ENCODE results near the gene APRT. TPM values are rescaled to one million over a fixed set of nuclear protein-coding genes. Genes with fewer than 3 reads are reported as not detected.

APRT gene
- total RNA-seq, 1 donor from 2014 or later = 198 TPM

DNA sequence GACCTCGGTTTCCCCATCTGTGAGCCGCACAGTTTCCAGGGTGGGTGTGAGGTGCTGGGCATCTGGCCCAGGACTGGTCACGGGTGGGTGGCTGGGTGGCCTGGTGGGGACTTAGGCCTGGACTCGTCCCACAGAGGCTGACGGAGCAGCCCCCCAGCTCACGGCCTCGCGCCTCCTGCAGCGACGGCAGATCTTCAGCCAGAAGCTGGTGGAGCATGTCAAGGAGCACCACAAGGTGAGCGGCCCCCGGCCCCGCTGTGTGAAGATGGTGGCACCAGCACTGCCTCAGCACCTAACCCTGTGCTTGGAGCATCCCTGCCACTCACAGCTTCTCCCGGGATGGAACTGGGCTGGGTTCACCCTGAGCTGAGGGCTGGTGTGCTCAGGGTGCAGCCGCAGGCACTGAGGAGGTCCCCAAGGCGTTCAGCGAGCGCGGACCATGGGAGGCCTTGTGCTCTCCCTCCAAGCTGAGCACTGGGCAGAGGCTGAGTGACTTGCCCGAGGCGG lies 5.8 kb downstream of the APRT start:
- no peaks in the 10 kb centered on the region for H3K9me3 Mint-ChIP-seq
- TF ChIP-seq, protein P1, sequence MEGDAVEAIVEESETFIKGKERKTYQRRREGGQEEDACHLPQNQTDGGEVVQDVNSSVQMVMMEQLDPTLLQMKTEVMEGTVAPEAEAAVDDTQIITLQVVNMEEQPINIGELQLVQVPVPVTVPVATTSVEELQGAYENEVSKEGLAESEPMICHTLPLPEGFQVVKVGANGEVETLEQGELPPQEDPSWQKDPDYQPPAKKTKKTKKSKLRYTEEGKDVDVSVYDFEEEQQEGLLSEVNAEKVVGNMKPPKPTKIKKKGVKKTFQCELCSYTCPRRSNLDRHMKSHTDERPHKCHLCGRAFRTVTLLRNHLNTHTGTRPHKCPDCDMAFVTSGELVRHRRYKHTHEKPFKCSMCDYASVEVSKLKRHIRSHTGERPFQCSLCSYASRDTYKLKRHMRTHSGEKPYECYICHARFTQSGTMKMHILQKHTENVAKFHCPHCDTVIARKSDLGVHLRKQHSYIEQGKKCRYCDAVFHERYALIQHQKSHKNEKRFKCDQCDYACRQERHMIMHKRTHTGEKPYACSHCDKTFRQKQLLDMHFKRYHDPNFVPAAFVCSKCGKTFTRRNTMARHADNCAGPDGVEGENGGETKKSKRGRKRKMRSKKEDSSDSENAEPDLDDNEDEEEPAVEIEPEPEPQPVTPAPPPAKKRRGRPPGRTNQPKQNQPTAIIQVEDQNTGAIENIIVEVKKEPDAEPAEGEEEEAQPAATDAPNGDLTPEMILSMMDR (IDR thresholded peaks at IDR 0.05) = no peak
- H3K36me3 Mint-ChIP-seq (ENCODE audit: low read depth) = peaks cover 13% of the 10 kb centered on the region
- intact Hi-C loops (cut with micrococcal nuclease) = no loop called here
- ChIA-PET POLR2A (interaction anchor here (0.6 kb wide), 1 partner anchor 678 kb away, joined by 5 read pairs; no protein-coding TSS in a partner anchor), CTCF (no interaction called here)
- H3K4me1 Mint-ChIP-seq = peaks cover 23% of the 10 kb centered on the region
- no peak for DNase-seq
- H3K4me3 Mint-ChIP-seq = no peak overlapping the region
- no peak for ATAC-seq (ENCODE audit: low read depth)
- H3K27me3 Mint-ChIP-seq = no peaks in the 10 kb centered on the region
- H3K27ac Mint-ChIP-seq = no peak overlapping the region

DNA sequence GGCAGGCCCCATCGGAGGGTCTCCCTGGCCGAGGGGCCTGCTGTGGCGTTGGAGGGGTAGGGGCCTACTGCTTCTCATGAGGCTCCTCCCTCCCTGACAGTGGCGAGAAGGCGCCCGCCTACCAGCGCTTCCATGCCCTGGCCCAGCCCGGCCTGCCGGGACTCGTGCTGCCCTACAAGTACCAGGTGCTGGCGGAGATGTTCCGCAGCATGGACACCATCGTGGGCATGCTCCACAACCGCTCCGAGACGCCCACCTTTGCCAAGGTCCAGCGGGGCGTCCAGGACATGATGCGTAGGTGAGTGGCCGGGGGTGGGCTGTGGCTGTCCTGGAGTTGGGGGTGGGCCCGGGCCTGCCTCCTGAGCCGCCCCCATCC lies 6.4 kb downstream of the APRT start:
- peaks cover 21% of the 10 kb centered on the region for H3K4me1 Mint-ChIP-seq
- H3K36me3 Mint-ChIP-seq (ENCODE audit: low read depth) = peaks cover 13% of the 10 kb centered on the region
- ChIA-PET CTCF (interaction anchor here (1.5 kb wide), 1 partner anchor 24 kb away, joined by 3 read pairs; no protein-coding TSS in a partner anchor), POLR2A (no interaction called here)
- ATAC-seq (ENCODE audit: low read depth) = no peak
- no peak overlapping the region for H3K4me3 Mint-ChIP-seq
- no peaks in the 10 kb centered on the region for H3K27me3 Mint-ChIP-seq
- no peak for DNase-seq
- H3K9me3 Mint-ChIP-seq = no peaks in the 10 kb centered on the region
- intact Hi-C loops (cut with micrococcal nuclease) = no loop called here
- no peak overlapping the region for H3K27ac Mint-ChIP-seq
- TF ChIP-seq, protein P1 (IDR thresholded peaks at IDR 0.05) = no peak

DNA sequence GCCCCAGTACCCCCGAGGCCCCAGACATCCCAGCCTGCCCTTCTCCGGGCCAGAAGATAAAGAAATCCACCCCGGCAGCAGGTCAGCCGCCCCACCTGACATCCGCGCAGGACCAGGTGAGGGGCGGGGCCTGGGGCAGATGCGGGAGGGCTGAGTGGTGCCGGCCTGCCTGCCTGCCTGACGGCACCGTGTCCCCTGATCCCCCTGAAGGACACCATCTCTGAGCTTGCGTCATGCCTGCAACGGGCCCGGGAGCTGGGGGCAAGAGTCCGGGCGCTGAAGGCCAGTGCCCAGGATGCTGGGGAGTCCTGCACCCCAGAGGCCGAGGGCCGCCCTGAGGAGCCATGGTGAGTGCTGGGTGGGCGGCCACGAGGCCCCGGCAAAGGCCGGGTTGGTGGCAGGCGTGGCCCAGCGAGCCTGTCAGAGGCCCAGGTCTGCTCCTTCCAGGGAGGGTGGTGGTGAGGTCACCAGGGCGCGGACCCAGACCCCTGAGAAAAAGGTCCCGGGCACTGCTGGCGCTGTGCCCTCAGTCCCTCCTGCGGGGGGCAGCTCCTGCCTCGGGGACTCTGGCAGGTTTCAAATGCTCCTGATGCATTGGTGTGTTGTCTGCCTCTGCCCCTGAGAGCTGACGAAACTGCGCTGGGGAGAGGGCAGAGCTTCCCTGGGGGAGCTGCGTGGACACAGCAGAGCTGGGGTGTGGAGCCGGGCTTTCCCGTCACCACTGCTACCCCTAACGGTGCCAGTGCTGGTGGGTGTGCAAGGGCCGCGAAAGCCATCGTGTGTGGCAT lies 7.0 kb downstream of the APRT start:
- Mint-ChIP-seq H3K4me1 (peaks cover 22% of the 10 kb centered on the region), H3K27me3 (no peaks in the 10 kb centered on the region), H3K36me3 (ENCODE audit: low read depth) (peaks cover 13% of the 10 kb centered on the region), H3K27ac (no peak overlapping the region), H3K9me3 (no peaks in the 10 kb centered on the region), H3K4me3 (peak overlapping the region; percentile 32)
- POLR2A ChIA-PET = interaction anchor here (2.5 kb wide), 1 partner anchor 7 kb away, joined by 18 read pairs; the partner anchor contains the start of gene APRT
- intact Hi-C loops (cut with micrococcal nuclease) = no loop called here
- ATAC-seq (ENCODE audit: low read depth) (no peak), DNase-seq (no peak)
- TF ChIP-seq, protein P1 (IDR thresholded peaks at IDR 0.05) = no peak
- CTCF ChIA-PET = interaction anchor here (1.5 kb wide), 1 partner anchor 23 kb away, joined by 3 read pairs; no protein-coding TSS in a partner anchor

DNA sequence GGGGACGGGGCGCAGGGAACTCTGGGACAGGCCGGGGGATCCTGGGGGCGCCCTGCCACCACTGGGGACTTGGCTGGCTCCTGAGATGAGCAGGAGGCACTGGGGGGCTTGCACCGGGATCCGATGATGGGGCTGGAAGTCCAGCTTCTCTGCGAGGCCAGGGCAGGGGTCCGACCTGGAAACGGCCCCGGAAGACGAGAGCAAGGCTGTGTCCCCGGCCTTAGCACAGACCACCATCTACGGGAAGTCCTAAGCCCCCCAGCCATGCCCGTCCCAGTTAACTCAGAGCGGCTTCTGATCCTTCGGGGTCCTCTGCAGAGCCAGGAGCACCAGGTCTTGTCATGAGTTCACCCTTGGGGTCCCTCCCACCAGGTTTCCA lies 7.6 kb downstream of the APRT start:
- TF ChIP-seq, protein P1 (IDR thresholded peaks at IDR 0.05) = no peak
- POLR2A ChIA-PET = interaction anchor here (1.7 to 2.5 kb wide), 3 partner anchors 8 to 23 kb away, joined by 4 to 18 read pairs (median 6); partner anchors contain the start of gene APRT
- Mint-ChIP-seq H3K4me1 (peaks cover 22% of the 10 kb centered on the region), H3K4me3 (peak overlapping the region; percentile 32), H3K27ac (no peak overlapping the region), H3K27me3 (no peaks in the 10 kb centered on the region), H3K9me3 (no peaks in the 10 kb centered on the region), H3K36me3 (ENCODE audit: low read depth) (peaks cover 9% of the 10 kb centered on the region)
- intact Hi-C loops (cut with micrococcal nuclease) = no loop called here
- DNase-seq (no peak), ATAC-seq (ENCODE audit: low read depth) (no peak)
- CTCF ChIA-PET = interaction anchor here (1.5 to 1.7 kb wide), 2 partner anchors 23 to 67 kb away, joined by 3 to 4 read pairs; no protein-coding TSS in a partner anchor

All from activated B cell treated with CpG ODN at 0.5 μM for 24 hours (primary cell).